Keratinocyte (primary cell): Measurements from ENCODE around the gene PRKAR2A. TPM values are rescaled to one million over a fixed set of nuclear protein-coding genes. Genes with fewer than 3 reads are reported as not detected.

ENCODE experiments used
- DNase-seq: peaks from one replicate; pipeline ENCODE4 v3.0.0-alpha.2; 2011; ENCODE audit warnings: low read depth, missing footprints, low spot score
- FAIRE-seq: peaks from 2 replicates; lab custom pipeline; 2011; peaks lifted over from hg19 to GRCh38; lab: Jason Lieb, UNC
- H2AFZ ChIP-seq: 2 replicates; pipeline ENCODE4 v1.6.0; 2012; ENCODE audit warnings: low read length, control low read depth, inconsistent platforms; ENCODE audit not compliant: control insufficient read depth
- H3K27ac ChIP-seq: 2 replicates; pipeline ENCODE4 v1.5.1; 2011; ENCODE audit warnings: low read length; ENCODE audit not compliant: control insufficient read depth, insufficient read depth
- H3K27me3 ChIP-seq: 3 replicates; pipeline ENCODE4 v1.6.0; 2011; ENCODE audit warnings: low read length; ENCODE audit not compliant: control insufficient read depth, insufficient read depth; ENCODE audit errors: extremely low read depth
- H3K36me3 ChIP-seq, 2 experiments: 2 replicates in 1 of 2; 3 replicates in 1 of 2; pipeline ENCODE4 v1.5.1; 2011; ENCODE audit warnings: low read length in 2 of 2, mild to moderate bottlenecking in 1 of 2; ENCODE audit not compliant: control insufficient read depth in 2 of 2, insufficient read depth in 2 of 2; ENCODE audit errors: extremely low read depth in 1 of 2
- H3K4me1 ChIP-seq: 3 replicates; pipeline ENCODE4 v1.5.1; 2011; ENCODE audit warnings: low read length; ENCODE audit not compliant: control insufficient read depth, insufficient read depth; ENCODE audit errors: extremely low read depth
- H3K4me2 ChIP-seq: 3 replicates; pipeline ENCODE4 v1.6.0; 2011; ENCODE audit warnings: low read depth, low read length; ENCODE audit not compliant: control insufficient read depth, insufficient read depth; ENCODE audit errors: extremely low read depth
- H3K4me3 ChIP-seq, 3 experiments: fragments of 200-600 bp in 1 of 3; sonication (generic) in 1 of 3; 2 replicates in 2 of 3; 3 replicates in 1 of 3; pipeline ENCODE4 v1.5.1; 2011 to 2016; ENCODE audit warnings: low read length in 3 of 3, mild to moderate bottlenecking in 3 of 3, control low read depth in 2 of 3, inconsistent platforms in 1 of 3, low read depth in 1 of 3, mixed read lengths in 1 of 3, mixed run types in 1 of 3, moderate library complexity in 1 of 3; ENCODE audit not compliant: control insufficient read depth in 2 of 3, insufficient read depth in 2 of 3; ENCODE audit errors: extremely low read depth in 1 of 3
- H3K79me2 ChIP-seq: 2 replicates; pipeline ENCODE4 v1.6.0; 2012; ENCODE audit warnings: low read length; ENCODE audit not compliant: control insufficient read depth, insufficient read depth
- H3K9ac ChIP-seq: 3 replicates; pipeline ENCODE4 v1.6.0; 2011; ENCODE audit warnings: low read length; ENCODE audit not compliant: control insufficient read depth, insufficient read depth; ENCODE audit errors: extremely low read depth
- H3K9me1 ChIP-seq: 3 replicates; pipeline ENCODE4 v1.6.0; 2011; ENCODE audit warnings: low read length; ENCODE audit not compliant: control insufficient read depth, insufficient read depth; ENCODE audit errors: extremely low read depth
- H3K9me3 ChIP-seq: 2 replicates; pipeline ENCODE4 v1.5.1; 2012; ENCODE audit warnings: low read depth, low read length; ENCODE audit not compliant: control insufficient read depth
- H4K20me1 ChIP-seq: 3 replicates; pipeline ENCODE4 v1.6.0; 2011; ENCODE audit warnings: low read length; ENCODE audit not compliant: control insufficient read depth, insufficient read depth; ENCODE audit errors: extremely low read depth
- CTCF ChIP-seq, 3 experiments: IDR thresholded peaks in 1 of 3; conservative IDR thresholded peaks in 1 of 3; optimal IDR thresholded peaks in 1 of 3; 2 replicates in 2 of 3; 3 replicates in 1 of 3; pipeline versions ENCODE3 to v1.5.1; 2011; ENCODE audit warnings: low read length in 3 of 3, mild to moderate bottlenecking in 3 of 3, moderate library complexity in 2 of 3, control low read depth in 1 of 3, inconsistent platforms in 1 of 3; ENCODE audit not compliant: insufficient read depth in 2 of 3; ENCODE audit errors: extremely low read depth in 1 of 3
- EZH2 ChIP-seq: IDR thresholded peaks from one replicate; pipeline ENCODE4 v1.6.1; 2012; ENCODE audit warnings: inconsistent platforms, mild to moderate bottlenecking, low read length, moderate library complexity
- dilution Hi-C: fragments of 300-500 bp; cut with MboI; formaldehyde crosslinking; loops from one replicate; pipeline ENCODE4 v1.7.0; 2020; ENCODE audit warnings: low sequenced_read_pairs; ENCODE audit not compliant: extremely low pct_ligation_motif_present
- polyA plus RNA-seq, 5 experiments: library from polyadenylated mRNA; depleted of rRNA in 3 of 5; stranded (reverse) in 3 of 5; stranded (forward) in 1 of 5; unstranded in 1 of 5; fragments of >200 nt; gene quantifications; 1 replicate in 1 of 5; 2 replicates in 3 of 5; 3 replicates in 1 of 5; pipeline versions ENCODE4 v1.2.1 to v1.2.3, GENCODE V29; 2011 to 2012; ENCODE audit warnings: missing spikeins in 2 of 5, low read depth in 1 of 5, low replicate concordance in 1 of 5

PRKAR2A gene
- polyA plus RNA-seq, 1 donor (not counting 4 experiments of a cell fraction or from before 2014, with no cell fraction given) = 23.2 TPM

GRCh38 chr3:48709051-48709461 is 138.6 kb downstream of the PRKAR2A start:
- H3K79me2 ChIP-seq = peaks cover 87% of the 10 kb centered on the region
- peak; percentile 97 for FAIRE-seq
- H3K9me1 ChIP-seq = peaks cover 11% of the 10 kb centered on the region
- H3K27me3 ChIP-seq = no peaks in the 10 kb centered on the region
- H3K4me3 ChIP-seq = peak overlapping the region in 1 of 3 experiments; percentile 36
- peak overlapping the region; percentile 74 for H3K9ac ChIP-seq
- TF ChIP-seq CTCF (optimal IDR thresholded peaks at IDR 0.05 in 1 of 3, IDR thresholded peaks at IDR 0.05 in 1 of 3, conservative IDR thresholded peaks at IDR 0.05 in 1 of 3; ENCODE audit: extremely low read depth in 1 of 3, insufficient read depth in 2 of 3, low read length in 3 of 3) (no peak), EZH2 (no peak)
- DNase-seq = peak; percentile 58
- H3K4me2 ChIP-seq = peak overlapping the region; percentile 82
- peaks cover 26% of the 10 kb centered on the region for H4K20me1 ChIP-seq
- dilution Hi-C loops = no loop called here
- peak overlapping the region; percentile 98 for H3K27ac ChIP-seq
- H3K36me3 ChIP-seq = peaks cover 17 to 37% of the 10 kb centered on the region in 2 experiments
- H3K4me1 ChIP-seq = peaks cover 28% of the 10 kb centered on the region
- H3K9me3 ChIP-seq = no peaks in the 10 kb centered on the region
- no peak overlapping the region for H2AFZ ChIP-seq

DNA sequence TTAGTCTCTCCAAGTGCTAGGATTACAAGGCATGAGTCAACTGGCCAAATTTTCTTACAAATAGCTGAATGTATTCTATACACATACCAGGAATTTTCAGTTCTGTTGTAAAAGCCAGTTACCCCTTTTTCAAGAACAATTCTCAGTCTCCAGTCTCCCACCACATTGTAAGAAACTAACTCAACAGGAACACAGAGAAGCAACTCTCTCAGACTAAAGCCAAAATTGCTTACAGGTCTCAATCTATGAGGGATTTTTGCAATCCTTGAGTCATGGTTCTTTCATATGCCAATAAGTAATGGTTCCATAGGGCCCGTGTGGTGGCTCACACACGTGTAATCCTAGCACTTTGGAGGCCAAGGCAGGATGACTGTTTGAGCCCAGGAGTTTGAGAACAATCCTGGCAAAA is 139.2 kb downstream of the PRKAR2A start:
- Histone ChIP-seq H3K27me3 (no peaks in the 10 kb centered on the region), H3K9ac (peak overlapping the region; percentile 74), H3K4me1 (peaks cover 27% of the 10 kb centered on the region), H3K9me3 (no peaks in the 10 kb centered on the region), H2AFZ (no peak overlapping the region), H4K20me1 (peaks cover 26% of the 10 kb centered on the region), H3K36me3 (peaks cover 17 to 36% of the 10 kb centered on the region in 2 experiments), H3K4me2 (peak overlapping the region; percentile 82), H3K79me2 (peaks cover 87% of the 10 kb centered on the region), H3K9me1 (peaks cover 11% of the 10 kb centered on the region), H3K4me3 (peak overlapping the region in 1 of 3 experiments; percentile 7), H3K27ac (peak overlapping the region; percentile 98)
- dilution Hi-C loops = no loop called here
- no peak for TF ChIP-seq CTCF (optimal IDR thresholded peaks at IDR 0.05 in 1 of 3, IDR thresholded peaks at IDR 0.05 in 1 of 3, conservative IDR thresholded peaks at IDR 0.05 in 1 of 3; ENCODE audit: extremely low read depth in 1 of 3, insufficient read depth in 2 of 3, low read length in 3 of 3)
- no peak for TF ChIP-seq EZH2
- no peak for DNase-seq
- FAIRE-seq = no peak
